Body of pancreas (tissue), 4 donors: ENCODE data around the gene RNF225.

Source experiments
- POLR2A ChIP-seq, 3 donors: fragments of 450-650 bp; IDR thresholded peaks; one replicate each; pipeline ENCODE4 v1.6.1; 2016; ENCODE audit warnings: antibody characterized with exemption in 3 of 3, mild to moderate bottlenecking in 2 of 3
- TF ChIP-seq, protein P1 (sequence below), 7 experiments: fragments of 450-650 bp in 4 of 7; fragments of 200-600 bp in 3 of 7; sonication (generic) in 3 of 7; IDR thresholded peaks; one replicate each; pipeline ENCODE4 v1.5.1; 2016 to 2019; ENCODE audit warnings: antibody characterized with exemption in 7 of 7

DNA sequence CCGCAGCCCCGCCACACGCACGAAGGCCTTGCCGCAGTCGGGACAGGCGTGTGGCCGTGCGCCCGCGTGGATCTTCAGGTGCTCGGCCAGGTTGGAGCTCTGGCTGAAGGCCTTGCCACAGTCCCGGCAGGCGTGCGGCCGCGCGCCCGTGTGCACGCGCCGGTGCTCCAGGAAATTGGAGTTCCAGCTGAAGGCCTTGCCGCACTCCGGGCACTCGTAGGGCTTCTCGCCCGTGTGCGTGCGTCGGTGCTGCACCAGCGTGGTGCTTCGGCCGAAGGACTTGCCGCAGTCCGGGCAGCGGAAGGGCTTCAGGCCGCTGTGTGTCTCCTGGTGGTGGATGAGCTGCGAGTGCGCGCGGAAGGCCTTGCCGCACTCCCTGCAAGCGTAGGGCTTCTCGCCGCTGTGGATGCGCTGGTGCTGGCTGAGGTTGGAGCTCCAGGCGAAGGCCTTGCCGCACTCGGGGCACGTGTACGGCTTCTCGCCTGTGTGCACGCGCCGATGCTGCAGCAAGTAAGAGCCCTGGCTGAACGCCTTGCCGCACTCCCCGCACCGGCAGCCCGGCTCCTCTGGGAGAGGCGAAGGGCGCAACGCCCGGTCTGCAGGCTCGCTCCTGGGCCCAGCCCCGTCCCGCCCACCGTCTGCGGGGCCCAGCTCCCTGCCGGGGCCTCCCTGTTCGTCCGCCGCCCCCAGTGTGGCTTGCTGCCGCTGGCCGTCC lies 38.5 kb upstream of the RNF225 start:
- TF ChIP-seq, protein P1, sequence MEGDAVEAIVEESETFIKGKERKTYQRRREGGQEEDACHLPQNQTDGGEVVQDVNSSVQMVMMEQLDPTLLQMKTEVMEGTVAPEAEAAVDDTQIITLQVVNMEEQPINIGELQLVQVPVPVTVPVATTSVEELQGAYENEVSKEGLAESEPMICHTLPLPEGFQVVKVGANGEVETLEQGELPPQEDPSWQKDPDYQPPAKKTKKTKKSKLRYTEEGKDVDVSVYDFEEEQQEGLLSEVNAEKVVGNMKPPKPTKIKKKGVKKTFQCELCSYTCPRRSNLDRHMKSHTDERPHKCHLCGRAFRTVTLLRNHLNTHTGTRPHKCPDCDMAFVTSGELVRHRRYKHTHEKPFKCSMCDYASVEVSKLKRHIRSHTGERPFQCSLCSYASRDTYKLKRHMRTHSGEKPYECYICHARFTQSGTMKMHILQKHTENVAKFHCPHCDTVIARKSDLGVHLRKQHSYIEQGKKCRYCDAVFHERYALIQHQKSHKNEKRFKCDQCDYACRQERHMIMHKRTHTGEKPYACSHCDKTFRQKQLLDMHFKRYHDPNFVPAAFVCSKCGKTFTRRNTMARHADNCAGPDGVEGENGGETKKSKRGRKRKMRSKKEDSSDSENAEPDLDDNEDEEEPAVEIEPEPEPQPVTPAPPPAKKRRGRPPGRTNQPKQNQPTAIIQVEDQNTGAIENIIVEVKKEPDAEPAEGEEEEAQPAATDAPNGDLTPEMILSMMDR (IDR thresholded peaks at IDR 0.05): no peak
- no peak for TF ChIP-seq POLR2A (IDR thresholded peaks at IDR 0.05)
